ENCODE data around the gene PDE6H. TPM values are rescaled to one million over a fixed set of nuclear protein-coding genes. Genes with fewer than 3 reads are reported as not detected.

PDE6H gene
- total and polyA plus RNA-seq, 10 of the 15 experiments (the other 5 are each of a cell fraction or from before 2014, with no cell fraction given), result 0.16 TPM; not detected in 9

DNA sequence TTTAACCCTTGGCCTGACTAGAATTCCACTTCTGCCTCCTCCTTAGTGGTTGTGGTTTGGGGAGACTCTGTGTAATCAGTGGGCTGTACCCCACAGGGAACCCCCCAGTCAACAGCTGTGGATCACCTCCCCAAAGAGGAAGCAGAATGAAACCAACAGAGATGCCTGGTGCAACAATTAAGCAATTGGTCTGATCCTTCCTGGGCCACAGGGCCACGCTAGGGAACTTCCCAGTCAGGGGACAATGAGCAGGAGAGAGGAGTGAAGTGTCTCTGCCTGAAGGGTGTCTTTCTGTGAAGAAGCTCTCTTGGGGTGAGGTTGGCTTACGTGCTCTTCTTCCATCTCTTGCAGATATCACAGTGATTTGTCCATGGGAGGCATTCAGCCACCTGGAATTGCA is 8.2 kb downstream of the PDE6H start (continued):
- TF ChIP-seq, protein P1, sequence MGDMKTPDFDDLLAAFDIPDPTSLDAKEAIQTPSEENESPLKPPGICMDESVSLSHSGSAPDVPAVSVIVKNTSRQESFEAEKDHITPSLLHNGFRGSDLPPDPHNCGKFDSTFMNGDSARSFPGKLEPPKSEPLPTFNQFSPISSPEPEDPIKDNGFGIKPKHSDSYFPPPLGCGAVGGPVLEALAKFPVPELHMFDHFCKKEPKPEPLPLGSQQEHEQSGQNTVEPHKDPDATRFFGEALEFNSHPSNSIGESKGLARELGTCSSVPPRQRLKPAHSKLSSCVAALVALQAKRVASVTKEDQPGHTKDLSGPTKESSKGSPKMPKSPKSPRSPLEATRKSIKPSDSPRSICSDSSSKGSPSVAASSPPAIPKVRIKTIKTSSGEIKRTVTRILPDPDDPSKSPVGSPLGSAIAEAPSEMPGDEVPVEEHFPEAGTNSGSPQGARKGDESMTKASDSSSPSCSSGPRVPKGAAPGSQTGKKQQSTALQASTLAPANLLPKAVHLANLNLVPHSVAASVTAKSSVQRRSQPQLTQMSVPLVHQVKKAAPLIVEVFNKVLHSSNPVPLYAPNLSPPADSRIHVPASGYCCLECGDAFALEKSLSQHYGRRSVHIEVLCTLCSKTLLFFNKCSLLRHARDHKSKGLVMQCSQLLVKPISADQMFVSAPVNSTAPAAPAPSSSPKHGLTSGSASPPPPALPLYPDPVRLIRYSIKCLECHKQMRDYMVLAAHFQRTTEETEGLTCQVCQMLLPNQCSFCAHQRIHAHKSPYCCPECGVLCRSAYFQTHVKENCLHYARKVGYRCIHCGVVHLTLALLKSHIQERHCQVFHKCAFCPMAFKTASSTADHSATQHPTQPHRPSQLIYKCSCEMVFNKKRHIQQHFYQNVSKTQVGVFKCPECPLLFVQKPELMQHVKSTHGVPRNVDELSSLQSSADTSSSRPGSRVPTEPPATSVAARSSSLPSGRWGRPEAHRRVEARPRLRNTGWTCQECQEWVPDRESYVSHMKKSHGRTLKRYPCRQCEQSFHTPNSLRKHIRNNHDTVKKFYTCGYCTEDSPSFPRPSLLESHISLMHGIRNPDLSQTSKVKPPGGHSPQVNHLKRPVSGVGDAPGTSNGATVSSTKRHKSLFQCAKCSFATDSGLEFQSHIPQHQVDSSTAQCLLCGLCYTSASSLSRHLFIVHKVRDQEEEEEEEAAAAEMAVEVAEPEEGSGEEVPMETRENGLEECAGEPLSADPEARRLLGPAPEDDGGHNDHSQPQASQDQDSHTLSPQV (IDR thresholded peaks at IDR 0.05), result no peak
- TF ChIP-seq TCF12 (IDR thresholded peaks at IDR 0.05; ENCODE audit: low read depth, low read length) (peak; percentile 58; the same call in 1 of the 2 replicates), SMAD1 (IDR thresholded peaks at IDR 0.05; ENCODE audit: low read depth, partially characterized antibody) (no peak), SUPT20H (IDR thresholded peaks at IDR 0.05; ENCODE audit: borderline replicate concordance, control insufficient read depth, low read depth, low read length) (no peak), JUNB (IDR thresholded peaks at IDR 0.05) (no peak), NFYA (IDR thresholded peaks at IDR 0.05; ENCODE audit: borderline replicate concordance, low read depth, low read length) (no peak), RUNX3 (IDR thresholded peaks at IDR 0.05; ENCODE audit: low read length) (peak; percentile 86), SIN3A (IDR thresholded peaks at IDR 0.05; ENCODE audit: low read depth, low read length) (no peak), PAX8 (IDR thresholded peaks at IDR 0.05) (no peak), CBX3 (IDR thresholded peaks at IDR 0.05; ENCODE audit: borderline replicate concordance, low read depth) (no peak), MTA2 (IDR thresholded peaks at IDR 0.05; ENCODE audit: low read depth) (peak; percentile 48; the same call in 1 of the 2 replicates)
- TF ChIP-seq, protein P2, sequence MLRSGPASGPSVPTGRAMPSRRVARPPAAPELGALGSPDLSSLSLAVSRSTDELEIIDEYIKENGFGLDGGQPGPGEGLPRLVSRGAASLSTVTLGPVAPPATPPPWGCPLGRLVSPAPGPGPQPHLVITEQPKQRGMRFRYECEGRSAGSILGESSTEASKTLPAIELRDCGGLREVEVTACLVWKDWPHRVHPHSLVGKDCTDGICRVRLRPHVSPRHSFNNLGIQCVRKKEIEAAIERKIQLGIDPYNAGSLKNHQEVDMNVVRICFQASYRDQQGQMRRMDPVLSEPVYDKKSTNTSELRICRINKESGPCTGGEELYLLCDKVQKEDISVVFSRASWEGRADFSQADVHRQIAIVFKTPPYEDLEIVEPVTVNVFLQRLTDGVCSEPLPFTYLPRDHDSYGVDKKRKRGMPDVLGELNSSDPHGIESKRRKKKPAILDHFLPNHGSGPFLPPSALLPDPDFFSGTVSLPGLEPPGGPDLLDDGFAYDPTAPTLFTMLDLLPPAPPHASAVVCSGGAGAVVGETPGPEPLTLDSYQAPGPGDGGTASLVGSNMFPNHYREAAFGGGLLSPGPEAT (IDR thresholded peaks at IDR 0.05; ENCODE audit: low read depth), result peak; percentile 41; the same call in 1 of the 2 replicates
